OCI-LY3 (cell line): Measurements from ENCODE around the gene CCDC142.

ENCODE experiments used
- H2AFZ ChIP-seq: fragments of 200-600, 300-600 bp; shearing (Covaris generic); 2 replicates; pipeline ENCODE4 v1.6.0; 2014; ENCODE audit warnings: antibody characterized with exemption, low read depth, low read length
- H3K27ac ChIP-seq: fragments of 200-600, 300-600 bp; sonication (generic); 2 replicates; pipeline ENCODE4 v1.5.1; 2014; ENCODE audit warnings: mild to moderate bottlenecking, low read length, moderate library complexity, mixed read lengths
- H3K27me3 ChIP-seq: fragments of 200-600, 300-600 bp; sonication (generic); 2 replicates; pipeline ENCODE4 v1.6.1; 2014; ENCODE audit warnings: low read depth, low read length, mixed read lengths
- H3K36me3 ChIP-seq: fragments of 200-600, 300-600 bp; sonication (generic); replicated peaks from 2 replicates; pipeline ENCODE3; 2014; ENCODE audit warnings: low read depth, low read length, mixed read lengths
- H3K4me1 ChIP-seq: fragments of 300-600, 200-600 bp; sonication (generic); 2 replicates; pipeline ENCODE4 v1.6.1; 2014; ENCODE audit warnings: low read length, mixed read lengths
- H3K4me2 ChIP-seq: fragments of 200-600, 300-600 bp; sonication (generic); 2 replicates; pipeline ENCODE4 v1.6.1; 2014; ENCODE audit warnings: low read length, mixed read lengths
- H3K4me3 ChIP-seq: fragments of 300-600, 200-600 bp; sonication (generic); 2 replicates; pipeline ENCODE4 v1.5.1; 2014; ENCODE audit warnings: antibody characterized with exemption, mild to moderate bottlenecking, low read length, moderate library complexity
- H3K79me2 ChIP-seq: fragments of 300-600, 200-600 bp; shearing (Covaris generic); 2 replicates; pipeline ENCODE4 v1.6.1; 2014; ENCODE audit warnings: mild to moderate bottlenecking, low read length, mixed read lengths
- H3K9ac ChIP-seq: fragments of 300-600, 200-600 bp; shearing (Covaris generic); 2 replicates; pipeline ENCODE4 v1.6.0; 2014; ENCODE audit warnings: mild to moderate bottlenecking, low read length, moderate library complexity
- H3K9me3 ChIP-seq: fragments of 200-600, 300-600 bp; shearing (Covaris generic); 2 replicates; pipeline ENCODE4 v1.6.1; 2014; ENCODE audit warnings: low read length, mixed read lengths; ENCODE audit not compliant: insufficient read depth
- H4K20me1 ChIP-seq: fragments of 200-600, 300-600 bp; sonication (generic); 2 replicates; pipeline ENCODE4 v1.6.1; 2016; ENCODE audit warnings: low read length, mixed read lengths; ENCODE audit not compliant: insufficient read depth
- CTCF ChIP-seq: fragments of 200-600, 300-600 bp; sonication (generic); IDR thresholded peaks from 2 replicates; pipeline ENCODE4 v1.5.1; 2014; ENCODE audit warnings: antibody characterized with exemption, low read length, low read depth
- EZH2phosphoT487 ChIP-seq: fragments of 200-600 bp; shearing (Covaris generic); IDR thresholded peaks from 2 replicates; pipeline ENCODE4 v1.6.1; 2018; ENCODE audit warnings: antibody characterized with exemption, mixed run types, low read depth

CCDC142 gene

DNA sequence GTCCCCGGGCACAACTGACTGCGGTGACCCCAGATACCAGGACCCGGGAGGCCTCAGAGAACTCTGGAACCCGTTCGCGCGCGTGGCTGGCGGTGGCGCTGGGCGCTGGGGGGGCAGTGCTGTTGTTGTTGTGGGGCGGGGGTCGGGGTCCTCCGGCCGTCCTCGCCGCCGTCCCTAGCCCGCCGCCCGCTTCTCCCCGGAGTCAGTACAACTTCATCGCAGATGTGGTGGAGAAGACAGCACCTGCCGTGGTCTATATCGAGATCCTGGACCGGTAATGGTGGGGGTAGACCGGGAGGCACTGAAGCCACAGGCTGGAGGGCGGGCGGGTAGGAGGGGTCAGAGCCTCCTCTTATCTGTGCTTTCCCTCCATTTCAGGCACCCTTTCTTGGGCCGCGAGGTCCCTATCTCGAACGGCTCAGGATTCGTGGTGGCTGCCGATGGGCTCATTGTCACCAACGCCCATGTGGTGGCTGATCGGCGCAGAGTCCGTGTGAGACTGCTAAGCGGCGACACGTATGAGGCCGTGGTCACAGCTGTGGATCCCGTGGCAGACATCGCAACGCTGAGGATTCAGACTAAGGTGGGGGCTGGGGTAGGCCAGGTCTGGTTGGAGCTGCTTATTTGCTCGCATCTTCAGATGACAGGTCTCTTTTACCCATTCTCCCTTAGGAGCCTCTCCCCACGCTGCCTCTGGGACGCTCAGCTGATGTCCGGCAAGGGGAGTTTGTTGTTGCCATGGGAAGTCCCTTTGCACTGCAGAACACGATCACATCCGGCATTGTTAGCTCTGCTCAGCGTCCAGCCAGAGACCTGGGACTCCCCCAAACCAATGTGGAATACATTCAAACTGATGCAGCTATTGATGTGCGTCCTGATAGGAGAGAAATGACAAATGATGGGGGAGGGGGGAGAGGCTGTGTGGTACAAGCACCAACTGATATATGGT lies 47.7 kb upstream of the CCDC142 start:
- H2AFZ ChIP-seq = 0 out of 2 replicates have a peak overlapping the region, but pooled peaks have one; percentile 49

GRCh38 chr2:74529357-74530238 lies 46.8 kb upstream of the CCDC142 start, which contains the start of the genes AUP1 and HTRA2:
TSS of gene AUP1 (minus strand) at chr2:74529706. CDS start at chr2:74529629, 77 bp downstream.
TSS of gene HTRA2 (plus strand) at chr2:74529933. CDS start at chr2:74530007, 74 bp downstream.
- Histone ChIP-seq H4K20me1 (no peaks in the 10 kb centered on the region; the same call in 1 of the 2 replicates), H3K4me1 (peaks cover 44% of the 10 kb centered on the region), H3K4me3 (peak within 1 kb of the TSS; percentile 99), H3K9ac (peak within 1 kb of the TSS; percentile 98), H3K27ac (peak within 1 kb of the TSS; percentile 95), H3K36me3 (peaks cover 51% of the 10 kb centered on the region), H3K4me2 (peak within 1 kb of the TSS; percentile 100), H3K79me2 (peaks cover 48% of the 10 kb centered on the region), H3K27me3 (no peaks in the 10 kb centered on the region), H2AFZ (peak within 1 kb of the TSS; percentile 49; the same call in 1 of the 2 replicates), H3K9me3 (no peaks in the 10 kb centered on the region)
- no peak for TF ChIP-seq CTCF
- TF ChIP-seq EZH2phosphoT487 = no peak

More for the DNA sequence above, 47.7 kb upstream of the CCDC142 start:
- no peak for TF ChIP-seq EZH2phosphoT487
- TF ChIP-seq CTCF = no peak
- Histone ChIP-seq H3K4me2 (peak overlapping the region; percentile 100), H3K4me1 (peaks cover 44% of the 10 kb centered on the region), H4K20me1 (no peaks in the 10 kb centered on the region; the same call in 1 of the 2 replicates), H3K36me3 (peaks cover 48% of the 10 kb centered on the region), H3K79me2 (peaks cover 48% of the 10 kb centered on the region), H3K9ac (peak overlapping the region; percentile 98), H3K4me3 (peak overlapping the region; percentile 99), H3K27me3 (no peaks in the 10 kb centered on the region), H3K27ac (peak overlapping the region; percentile 95), H3K9me3 (no peaks in the 10 kb centered on the region)

DNA sequence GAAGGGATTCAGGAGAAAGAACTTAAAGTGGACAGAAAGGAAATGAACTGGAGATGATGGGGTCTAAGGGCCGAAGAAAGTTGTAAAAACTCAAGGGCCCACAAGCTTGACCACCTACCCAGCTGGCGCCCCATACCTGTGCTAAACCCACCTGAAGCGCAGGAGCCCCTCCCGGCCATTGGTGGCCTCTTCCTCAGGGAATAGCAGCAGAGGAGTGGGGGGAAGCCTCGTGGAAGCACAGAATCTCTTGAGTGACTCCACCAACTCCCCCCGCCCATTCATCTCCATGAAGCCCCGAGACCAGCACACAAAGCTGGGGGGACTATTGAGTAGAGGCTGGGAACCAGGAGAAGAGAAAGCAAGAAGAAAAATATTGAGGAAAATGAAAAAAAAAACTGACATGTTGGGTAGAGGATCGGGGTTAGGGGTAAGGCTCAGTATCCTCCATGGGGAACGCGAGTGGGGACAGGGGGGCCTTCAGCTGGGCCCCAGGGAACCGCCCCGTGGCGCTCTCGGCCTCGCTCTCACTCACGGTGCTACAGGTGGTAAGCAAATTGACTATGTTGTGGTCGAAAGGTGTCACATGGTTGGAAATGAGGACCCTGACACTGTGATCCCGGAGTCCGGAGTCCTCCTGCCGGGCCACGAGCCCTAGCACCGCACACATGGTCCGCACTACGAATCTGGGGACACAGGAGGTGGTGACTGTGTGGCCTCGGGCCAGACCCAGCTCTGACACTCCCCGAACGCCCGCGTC lies 46.0 kb upstream of the CCDC142 start:
- H3K36me3 ChIP-seq = peaks cover 51% of the 10 kb centered on the region
- H3K9ac ChIP-seq = peak overlapping the region; percentile 98
- H4K20me1 ChIP-seq = no peaks in the 10 kb centered on the region; the same call in 1 of the 2 replicates
- peak overlapping the region; percentile 99 for H3K4me3 ChIP-seq
- H2AFZ ChIP-seq = no peak overlapping the region; the same call in 1 of the 2 replicates
- no peaks in the 10 kb centered on the region for H3K27me3 ChIP-seq
- peak overlapping the region; percentile 96 for H3K4me2 ChIP-seq
- H3K27ac ChIP-seq = peak overlapping the region; percentile 95
- TF ChIP-seq EZH2phosphoT487 = no peak
- peak; percentile 24; the same call in 1 of the 2 replicates for TF ChIP-seq CTCF
- H3K9me3 ChIP-seq = no peaks in the 10 kb centered on the region
- peaks cover 44% of the 10 kb centered on the region for H3K4me1 ChIP-seq
- H3K79me2 ChIP-seq = peaks cover 48% of the 10 kb centered on the region
